Naive thymus-derived CD8-positive, alpha-beta T cell (primary cell): ENCODE measurements around the gene DUOXA1. TPM values are rescaled to one million over a fixed set of nuclear protein-coding genes. Genes with fewer than 3 reads are reported as not detected.
"Not testable (repeated sequence)": the region's sequence is repeated elsewhere in the genome, so short reads cannot be mapped to it uniquely, and the experiment has no call there.

Source experiments
- ATAC-seq, 2 donors: fragments of 150-1000 bp; cut with Tn5 transposase in 1 of 2; sonication (Bioruptor Pico), chemical (Tn5 transposase) in 1 of 2; 1 replicate in 1 of 2; 2 replicates in 1 of 2; pipeline ENCODE4 v1.10.0; 2021; ENCODE audit warnings: mild to moderate bottlenecking in 2 of 2, moderate library complexity in 2 of 2
- POLR2A ChIA-PET: fragments of 350-600 bp; sonication (Branson Sonifier 250); formaldehyde crosslinking; loops from one replicate; lab custom pipeline; 2021; ENCODE audit warnings: antibody characterized with exemption; lab: Charles Lee
- DNase-seq, 10 donors: peaks; one replicate each; pipeline versions ENCODE4 v3.0.0 to v3.0.0-alpha.2; 2020 to 2022
- H3K27ac Mint-ChIP-seq, 10 donors: one replicate each; pipeline ENCODE4 v1.8.0; 2020 to 2022; ENCODE audit warnings: mild to moderate bottlenecking in 10 of 10, mixed read lengths in 10 of 10, moderate library complexity in 4 of 10, inconsistent platforms in 1 of 10
- H3K27me3 Mint-ChIP-seq, 5 donors: one replicate each; pipeline ENCODE4 v1.8.0; 2021 to 2022; ENCODE audit warnings: mixed read lengths in 5 of 5
- H3K36me3 Mint-ChIP-seq, 3 donors: one replicate each; pipeline ENCODE4 v1.8.0; 2020 to 2022; ENCODE audit warnings: mixed read lengths in 3 of 3, mild to moderate bottlenecking in 2 of 3, inconsistent platforms in 1 of 3
- H3K4me1 Mint-ChIP-seq, 4 donors: one replicate each; pipeline ENCODE4 v1.8.0; 2021 to 2022; ENCODE audit warnings: mixed read lengths in 4 of 4
- H3K4me3 Mint-ChIP-seq, 10 donors: one replicate each; pipeline ENCODE4 v1.8.0; 2020 to 2022; ENCODE audit warnings: mild to moderate bottlenecking in 10 of 10, mixed read lengths in 10 of 10, moderate library complexity in 6 of 10, inconsistent platforms in 1 of 10
- H3K9me3 Mint-ChIP-seq, 9 donors: one replicate each; pipeline ENCODE4 v1.8.0; 2020 to 2022; ENCODE audit warnings: mixed read lengths in 9 of 9, mild to moderate bottlenecking in 3 of 9, inconsistent platforms in 1 of 9, moderate library complexity in 1 of 9
- polyA plus RNA-seq, 3 donors: library from polyadenylated mRNA; unstranded; fragments of 300-500 nt; fragmentation: Illumina TruSeq; gene quantifications; one replicate each; pipeline ENCODE4 v1.2.3, GENCODE V29; 2021
- total RNA-seq, 8 experiments: library from RNA in 2 of 8; stranded (reverse) in 2 of 8; gene quantifications; one replicate each; pipeline ENCODE4 v1.2.3 and lab custom pipeline; 2021 to 2026

DUOXA1 gene
- total and polyA plus RNA-seq, 5 experiments from 2014 or later = 0.26 to 0.81 (median 0.77) TPM; not detected in 2

GRCh38 chr15:45089712-45090373 lies 39.8 kb downstream of the DUOXA1 start:
- Mint-ChIP-seq H3K36me3 (no peaks in the 10 kb centered on the region), H3K4me3 (no peak overlapping the region), H3K27me3 (peaks cover 16 to 31% (median 27%) of the 10 kb centered on the region in 5 donors), H3K9me3 (peaks cover 0 to 2% (median 0%) of the 10 kb centered on the region in 9 donors), H3K4me1 (no peaks in the 10 kb centered on the region), H3K27ac (no peak overlapping the region)
- POLR2A ChIA-PET = no interaction called here
- DNase-seq = no peak
- no peak for ATAC-seq

GRCh38 chr15:45088801-45089711 lies 40.6 kb downstream of the DUOXA1 start:
- DNase-seq = no peak
- H3K27me3 Mint-ChIP-seq = peaks cover 16 to 32% (median 28%) of the 10 kb centered on the region in 5 donors
- POLR2A ChIA-PET = no interaction called here

GRCh38 chr15:45087513-45087912 lies 42.2 kb downstream of the DUOXA1 start:
- no peaks in the 10 kb centered on the region for H3K9me3 Mint-ChIP-seq
- DNase-seq = no peak
- ATAC-seq = no peak
- H3K36me3 Mint-ChIP-seq = no peaks in the 10 kb centered on the region
- no peaks in the 10 kb centered on the region for H3K4me1 Mint-ChIP-seq
- H3K4me3 Mint-ChIP-seq = no peak overlapping the region
- no peak overlapping the region for H3K27ac Mint-ChIP-seq
- peaks cover 19 to 45% (median 32%) of the 10 kb centered on the region in 5 donors for H3K27me3 Mint-ChIP-seq
- POLR2A ChIA-PET = no interaction called here

More at GRCh38 chr15:45088801-45089711, 40.6 kb downstream of the DUOXA1 start:
- no peak overlapping the region for H3K27ac Mint-ChIP-seq
- ATAC-seq = no peak
- H3K36me3 Mint-ChIP-seq = no peaks in the 10 kb centered on the region
- peaks cover 0 to 2% (median 0%) of the 10 kb centered on the region in 9 donors for H3K9me3 Mint-ChIP-seq
- H3K4me1 Mint-ChIP-seq = no peaks in the 10 kb centered on the region
- H3K4me3 Mint-ChIP-seq = no peak overlapping the region

GRCh38 chr15:45084163-45084562 lies 45.5 kb downstream of the DUOXA1 start:
- Mint-ChIP-seq H3K27ac (no peak overlapping the region), H3K9me3 (no peaks in the 10 kb centered on the region), H3K4me1 (no peaks in the 10 kb centered on the region), H3K4me3 (no peak overlapping the region), H3K36me3 (no peaks in the 10 kb centered on the region), H3K27me3 (peaks cover 8 to 25% (median 23%) of the 10 kb centered on the region in 5 donors)
- POLR2A ChIA-PET = no interaction called here
- ATAC-seq (no peak), DNase-seq (no peak)

DNA sequence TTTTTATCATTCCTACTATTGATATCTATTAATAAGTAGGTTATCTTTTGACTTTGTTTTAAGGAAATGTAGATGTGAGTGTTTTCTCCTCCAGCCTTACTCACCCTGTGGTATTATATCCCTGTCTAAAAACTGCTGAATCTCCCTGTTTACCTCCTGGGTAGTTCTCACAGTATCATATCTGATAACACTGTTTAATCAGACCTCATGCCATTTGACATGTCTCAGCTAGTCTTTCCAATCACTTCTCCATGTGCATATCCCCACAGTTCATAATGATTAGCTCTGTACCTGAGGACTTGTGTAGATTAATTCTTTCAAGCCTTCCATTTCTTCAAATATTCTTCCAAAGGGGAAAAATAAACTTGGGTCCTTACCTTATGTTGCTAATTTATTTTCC lies 46.5 kb downstream of the DUOXA1 start:
- Mint-ChIP-seq H3K27me3 (peaks cover 8 to 25% (median 20%) of the 10 kb centered on the region in 5 donors), H3K4me1 (no peaks in the 10 kb centered on the region), H3K36me3 (no peaks in the 10 kb centered on the region), H3K4me3 (no peak overlapping the region), H3K27ac (no peak overlapping the region), H3K9me3 (no peaks in the 10 kb centered on the region)
- ATAC-seq (no peak), DNase-seq (no peak)
- POLR2A ChIA-PET = no interaction called here

DNA sequence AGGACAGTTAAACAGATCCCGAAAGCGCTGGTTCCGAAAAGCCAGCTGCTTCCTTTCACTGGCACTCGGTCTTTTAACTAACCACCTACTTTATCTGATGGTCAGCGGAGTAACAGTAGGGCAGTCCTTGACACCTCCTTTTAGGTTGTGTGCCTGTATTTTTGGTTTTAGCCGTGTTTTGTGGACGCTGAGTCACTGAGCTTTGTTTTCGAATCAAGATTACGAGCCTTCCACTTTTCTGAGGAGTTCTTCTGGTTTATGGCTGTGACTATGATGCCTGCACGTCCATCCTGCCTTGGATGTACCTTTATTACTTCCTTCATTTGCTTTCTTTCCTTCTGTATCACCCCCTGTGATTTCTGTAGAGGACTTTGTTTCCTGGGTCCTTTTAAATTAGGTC lies 47.3 kb downstream of the DUOXA1 start:
- H3K4me3 Mint-ChIP-seq, H3K4me1 Mint-ChIP-seq, H3K36me3 Mint-ChIP-seq, H3K9me3 Mint-ChIP-seq, POLR2A ChIA-PET, H3K27ac Mint-ChIP-seq, ATAC-seq, DNase-seq: not testable (repeated sequence)
- peaks cover 7 to 24% (median 15%) of the 10 kb centered on the region in 5 donors for H3K27me3 Mint-ChIP-seq

DNA sequence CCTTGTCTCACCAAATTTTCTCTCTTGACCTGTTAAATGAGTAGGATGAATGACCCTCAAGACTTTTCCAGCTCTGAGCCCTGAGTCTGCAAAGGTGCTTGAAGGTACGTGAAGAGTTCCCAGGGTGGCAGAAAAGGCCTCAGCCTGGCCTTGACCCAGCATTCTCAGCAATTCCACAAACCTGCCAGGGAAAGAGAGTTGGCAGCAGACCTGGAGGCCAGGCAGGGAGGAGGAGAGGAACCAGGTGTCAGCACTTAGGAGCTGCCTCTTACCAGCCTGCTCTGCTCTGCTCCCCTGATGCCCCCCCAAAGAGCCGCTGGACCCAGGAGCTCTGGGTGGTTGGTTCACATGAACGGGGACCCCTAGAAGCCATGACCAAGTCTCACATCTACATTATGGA lies 49.1 kb downstream of the DUOXA1 start:
- H3K4me1 Mint-ChIP-seq, ATAC-seq, H3K36me3 Mint-ChIP-seq, H3K4me3 Mint-ChIP-seq, H3K27ac Mint-ChIP-seq, DNase-seq, POLR2A ChIA-PET, H3K9me3 Mint-ChIP-seq: not testable (repeated sequence)
- H3K27me3 Mint-ChIP-seq = peaks cover 5 to 17% (median 8%) of the 10 kb centered on the region in 5 donors

- peaks cover 2 to 17% (median 8%) of the 10 kb centered on the region in 5 donors for H3K27me3 Mint-ChIP-seq
- ATAC-seq = not testable (repeated sequence)
These were observed 49.9 kb downstream of the DUOXA1 start for GRCh38 chr15:45079628-45080246.

DNA sequence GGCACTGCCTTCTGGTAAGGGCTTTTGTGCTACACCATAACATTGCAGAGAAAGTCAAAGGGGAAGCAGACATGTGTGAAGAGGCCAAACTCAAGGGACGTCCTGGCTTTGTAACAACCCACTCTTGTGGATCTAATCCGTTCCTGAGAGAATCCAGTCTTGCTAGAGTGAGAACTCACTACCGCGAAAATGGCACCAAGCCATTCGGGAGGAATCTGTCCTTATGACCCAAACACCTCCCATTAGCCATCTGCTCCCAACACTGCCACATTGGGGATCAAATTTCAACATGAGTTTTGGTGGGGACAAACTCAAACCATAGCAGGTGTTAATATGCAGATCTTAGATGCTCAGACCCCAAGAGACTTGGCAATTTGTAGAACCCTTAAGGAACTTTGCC lies 50.5 kb downstream of the DUOXA1 start:
- H3K4me3 Mint-ChIP-seq, H3K4me1 Mint-ChIP-seq, H3K9me3 Mint-ChIP-seq, H3K27ac Mint-ChIP-seq, ATAC-seq, DNase-seq, POLR2A ChIA-PET, H3K36me3 Mint-ChIP-seq: not testable (repeated sequence)
- peaks cover 2 to 14% (median 8%) of the 10 kb centered on the region in 5 donors for H3K27me3 Mint-ChIP-seq

More at GRCh38 chr15:45079628-45080246, 49.9 kb downstream of the DUOXA1 start:
- DNase-seq, H3K4me1 Mint-ChIP-seq, H3K27ac Mint-ChIP-seq, POLR2A ChIA-PET, H3K4me3 Mint-ChIP-seq, H3K36me3 Mint-ChIP-seq, H3K9me3 Mint-ChIP-seq: not testable (repeated sequence)

GRCh38 chr15:45077391-45077790 lies 52.3 kb downstream of the DUOXA1 start:
- POLR2A ChIA-PET, ATAC-seq, H3K36me3 Mint-ChIP-seq, H3K9me3 Mint-ChIP-seq, H3K27ac Mint-ChIP-seq, H3K27me3 Mint-ChIP-seq, H3K4me3 Mint-ChIP-seq, DNase-seq, H3K4me1 Mint-ChIP-seq: not testable (repeated sequence)

DNA sequence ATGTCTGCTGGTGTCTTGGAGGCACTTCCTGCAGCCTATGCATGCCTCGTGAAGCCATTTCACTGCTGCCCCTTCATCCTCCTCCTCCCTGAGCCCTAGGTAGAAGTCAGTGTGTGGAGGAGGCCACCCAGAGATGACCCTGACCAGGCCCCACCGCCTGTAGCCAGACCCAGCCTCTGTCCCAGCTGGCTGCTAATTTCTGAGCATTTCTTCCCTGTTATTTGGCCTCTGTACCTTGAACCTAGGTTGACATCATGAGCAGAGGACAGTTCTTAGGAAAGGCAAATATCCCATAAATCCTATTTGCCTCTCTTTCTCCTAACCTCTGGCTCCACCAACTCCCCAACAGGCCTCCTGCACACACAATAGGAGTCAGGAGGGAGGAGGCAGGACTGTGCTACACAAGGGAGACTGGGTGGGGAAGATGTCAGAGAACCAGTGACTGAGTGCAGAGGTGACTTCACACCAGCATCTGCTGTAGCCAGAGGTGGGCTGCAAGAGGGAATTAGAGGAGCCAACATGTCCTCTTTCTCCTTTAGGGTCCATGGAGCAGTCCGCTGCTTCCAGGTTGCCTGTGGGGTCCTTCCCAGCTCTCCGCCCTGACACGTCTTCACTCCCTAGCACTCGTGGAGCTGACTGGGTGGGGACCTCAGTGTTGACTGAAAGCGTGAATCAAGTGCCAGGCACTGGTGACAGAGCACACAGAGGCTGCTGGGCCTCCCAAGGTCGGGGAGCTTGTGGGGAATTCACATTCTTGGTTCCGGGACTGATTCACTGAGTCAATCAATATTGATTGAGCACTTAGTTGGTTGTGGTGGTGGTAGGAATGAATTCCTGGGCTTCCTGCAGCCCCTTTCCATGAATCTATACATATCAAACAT lies 54.0 kb downstream of the DUOXA1 start:
- DNase-seq, H3K9me3 Mint-ChIP-seq, POLR2A ChIA-PET, H3K36me3 Mint-ChIP-seq, ATAC-seq, H3K27ac Mint-ChIP-seq, H3K4me1 Mint-ChIP-seq, H3K4me3 Mint-ChIP-seq, H3K27me3 Mint-ChIP-seq: not testable (repeated sequence)

DNA sequence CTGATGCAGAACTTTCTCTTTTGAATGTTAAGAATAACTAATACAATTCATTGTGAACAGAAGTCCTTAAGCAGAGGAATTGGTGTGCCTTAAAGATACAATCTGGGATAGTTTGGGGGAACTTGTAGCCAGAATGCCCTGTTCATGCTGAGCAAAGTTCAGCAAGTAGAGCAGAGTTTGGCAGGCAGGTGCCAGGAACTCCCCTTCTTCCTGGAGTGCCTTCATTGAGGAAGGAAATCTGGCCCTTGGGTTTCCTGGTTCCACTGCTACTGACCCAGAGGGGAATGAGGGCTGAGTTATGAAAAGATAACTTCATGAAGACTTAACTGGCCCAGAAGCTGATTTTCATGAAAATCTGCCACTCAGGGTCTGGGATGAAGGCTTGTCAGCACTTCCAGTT lies 56.1 kb downstream of the DUOXA1 start:
- H3K36me3 Mint-ChIP-seq, H3K4me1 Mint-ChIP-seq, ATAC-seq, H3K27ac Mint-ChIP-seq, H3K27me3 Mint-ChIP-seq, DNase-seq, H3K4me3 Mint-ChIP-seq, POLR2A ChIA-PET, H3K9me3 Mint-ChIP-seq: not testable (repeated sequence)
